Measurements from ENCODE around the gene MALRD1.

- TF ChIP-seq CTCF (IDR thresholded peaks at IDR 0.05; ENCODE audit: control extremely low read depth in 1 of 3, insufficient read depth in 1 of 3, low read depth in 1 of 3, low read length in 3 of 3) (no peak), RAD21 (IDR thresholded peaks at IDR 0.05 in 1 of 2, conservative IDR thresholded peaks at IDR 0.05 in 1 of 2; ENCODE audit: low read depth in 2 of 2, low read length in 2 of 2) (no peak), GTF2F1 (IDR thresholded peaks at IDR 0.05; ENCODE audit: borderline replicate concordance, low read depth, low read length) (no peak), ZNF274 (IDR thresholded peaks at IDR 0.05; ENCODE audit: borderline replicate concordance, extremely low read depth, low read length) (no peak), POLR2A (IDR thresholded peaks at IDR 0.05; ENCODE audit: control extremely low read depth in 1 of 2, low read depth in 2 of 2, low read length in 2 of 2) (no peak), POLR2AphosphoS5 (IDR thresholded peaks at IDR 0.05; ENCODE audit: low read depth, low read length) (no peak), USF2 (IDR thresholded peaks at IDR 0.05; ENCODE audit: low read length) (no peak), CREB1 (IDR thresholded peaks at IDR 0.05) (no peak), FOSL1 (IDR thresholded peaks at IDR 0.05; ENCODE audit: insufficient read depth, low read depth, low read length) (no peak), MAFK (IDR thresholded peaks at IDR 0.05; ENCODE audit: low read depth, low read length) (no peak), KDM1A (IDR thresholded peaks at IDR 0.05; ENCODE audit: borderline replicate concordance, low read length) (no peak), EZH2 (IDR thresholded peaks at IDR 0.05; ENCODE audit: low read depth, low read length, severe bottlenecking) (no peak), TEAD4 (IDR thresholded peaks at IDR 0.05; ENCODE audit: low read depth, low read length) (no peak), CHD1 (IDR thresholded peaks at IDR 0.05; ENCODE audit: low read depth, low read length) (no peak)
Observed at GRCh38 chr10:19017116-19017890, 31.3 kb upstream of the MALRD1 start.
